ENCODE results near the gene LAPTM5. TPM values are rescaled to one million over a fixed set of nuclear protein-coding genes. Genes with fewer than 3 reads are reported as not detected.

The LAPTM5 gene
- total RNA-seq, 1 experiment from 2014 or later = 1.5 TPM

- Histone ChIP-seq H3K27me3 (ENCODE audit: insufficient read depth, low read length) (peaks cover 4% of the 10 kb centered on the region; the same call in 1 of the 2 replicates), H4K20me1 (ENCODE audit: insufficient read depth) (no peaks in the 10 kb centered on the region), H3K9me2 (ENCODE audit: insufficient read depth) (no peaks in the 10 kb centered on the region), H3K9me3 (ENCODE audit: control insufficient read depth in 1 of 2, insufficient read depth in 1 of 2, low read depth in 1 of 2, low read length in 2 of 2) (no peaks in the 10 kb centered on the region), H3K4me3 (replicated peaks in 1 of 2; ENCODE audit: low read depth in 1 of 2, low read length in 2 of 2) (no peak overlapping the region), H3K4me2 (ENCODE audit: low read length) (no peak overlapping the region), H3K79me2 (ENCODE audit: insufficient read depth, low read length) (no peaks in the 10 kb centered on the region), H3K36me3 (ENCODE audit: control insufficient read depth in 1 of 2, insufficient read depth in 2 of 2, low read length in 2 of 2) (no peaks in the 10 kb centered on the region), H3K27ac (ENCODE audit: low read depth, low read length) (no peak overlapping the region), H3K9ac (ENCODE audit: low read length) (no peak overlapping the region), H2AFZ (ENCODE audit: low read depth, low read length, poor library complexity, severe bottlenecking) (no peak overlapping the region), H3K4me1 (ENCODE audit: control insufficient read depth in 1 of 2, insufficient read depth in 2 of 2, low read length in 2 of 2) (peaks cover 2 to 19% of the 10 kb centered on the region in 2 experiments; a peak in 3 of 4 replicates)
- no peak for DNase-seq (ENCODE audit: low read depth, low spot score)
- ChIA-PET CTCF (interaction anchor here (1.5 to 5.4 kb wide), 2 partner anchors 25 to 107 kb away, joined by 4 to 242 read pairs; partner anchors contain the start of gene SDC3), POLR2A (interaction anchor here (1.1 kb wide), 1 partner anchor 106 kb away, joined by 4 read pairs; no protein-coding TSS in a partner anchor), RAD21 (ENCODE audit: low non-redundant PET in 1 of 2, low total read pairs in 2 of 2, uncharacterized antibody in 2 of 2, unreplicated experiment in 2 of 2) (interaction anchor here (4.5 to 6.2 kb wide), 2 partner anchors 107 kb away, joined by 39 to 69 read pairs; no protein-coding TSS in a partner anchor)
- TF ChIP-seq ZFX (IDR thresholded peaks at IDR 0.05) (no peak), JUND (IDR thresholded peaks at IDR 0.05) (no peak)
- intact Hi-C loops (cut with micrococcal nuclease) = no loop called here
- no TSS peak for BruUV-seq (replicated peaks)
- no peak for ATAC-seq
Measured at GRCh38 chr1:30804352-30804751, 46.8 kb upstream of the LAPTM5 start.

GRCh38 chr1:30803562-30803961 lies 46.0 kb upstream of the LAPTM5 start:
- ChIA-PET CTCF (interaction anchor here (1.1 to 5.4 kb wide), 4 partner anchors 21 to 108 kb away, joined by 3 to 242 read pairs (median 4); partner anchors contain the start of gene SDC3), RAD21 (ENCODE audit: low non-redundant PET in 1 of 2, low total read pairs in 2 of 2, uncharacterized antibody in 2 of 2, unreplicated experiment in 2 of 2) (interaction anchor here (4.5 to 6.2 kb wide), 2 partner anchors 107 to 108 kb away, joined by 39 to 69 read pairs; no protein-coding TSS in a partner anchor)
- ATAC-seq = no peak

More at GRCh38 chr1:30803562-30803961, 46.0 kb upstream of the LAPTM5 start:
- H3K9me2 ChIP-seq (ENCODE audit: insufficient read depth) = no peaks in the 10 kb centered on the region
- intact Hi-C loops (cut with micrococcal nuclease) = no loop called here
- H3K4me2 ChIP-seq (ENCODE audit: low read length) = no peak overlapping the region
- peaks cover 8 to 19% of the 10 kb centered on the region in 2 experiments; a peak in 3 of 4 replicates for H3K4me1 ChIP-seq (ENCODE audit: control insufficient read depth in 1 of 2, insufficient read depth in 2 of 2, low read length in 2 of 2)
- no peak for TF ChIP-seq EZH2 (IDR thresholded peaks at IDR 0.05)
- no peak for TF ChIP-seq CTCF (IDR thresholded peaks at IDR 0.05 in 2 of 3, conservative IDR thresholded peaks at IDR 0.05 in 1 of 3; ENCODE audit: borderline replicate concordance in 1 of 3, insufficient read depth in 1 of 3, low read depth in 2 of 3, low read length in 2 of 3)
- no peak for TF ChIP-seq POLR2A (IDR thresholded peaks at IDR 0.05; ENCODE audit: borderline replicate concordance, extremely low read depth, insufficient read depth, insufficient read length)
- BruUV-seq (replicated peaks) = no TSS peak
- DNase-seq (ENCODE audit: low read depth, low spot score) = no peak
- H3K9me3 ChIP-seq (ENCODE audit: control insufficient read depth in 1 of 2, insufficient read depth in 1 of 2, low read depth in 1 of 2, low read length in 2 of 2) = no peaks in the 10 kb centered on the region
- no peak overlapping the region for H3K9ac ChIP-seq (ENCODE audit: low read length)
- H3K27ac ChIP-seq (ENCODE audit: low read depth, low read length) = no peak overlapping the region
- peaks cover 4% of the 10 kb centered on the region; the same call in 1 of the 2 replicates for H3K27me3 ChIP-seq (ENCODE audit: insufficient read depth, low read length)
- POLR2A ChIA-PET = interaction anchor here (1.1 to 3.2 kb wide), 2 partner anchors 107 kb away, joined by 4 to 31 read pairs; no protein-coding TSS in a partner anchor
- no peaks in the 10 kb centered on the region for H3K36me3 ChIP-seq (ENCODE audit: control insufficient read depth in 1 of 2, insufficient read depth in 2 of 2, low read length in 2 of 2)
- no peak overlapping the region for H3K4me3 ChIP-seq (replicated peaks in 1 of 2; ENCODE audit: low read depth in 1 of 2, low read length in 2 of 2)
- no peaks in the 10 kb centered on the region for H3K79me2 ChIP-seq (ENCODE audit: insufficient read depth, low read length)
- no peak overlapping the region for H2AFZ ChIP-seq (ENCODE audit: low read depth, low read length, poor library complexity, severe bottlenecking)
- H4K20me1 ChIP-seq (ENCODE audit: insufficient read depth) = no peaks in the 10 kb centered on the region

Measured in HCT116 (cell line).